Trophoblast cell (in vitro differentiated cells and primary cell): Measurements from ENCODE around the gene MRC2.

Source experiments
- DNase-seq, 2 donors: peaks; one replicate each; pipeline ENCODE4 v3.0.0-alpha.2; 2016
- H2AFZ ChIP-seq: 2 replicates; pipeline ENCODE4 v1.6.1; 2013; ENCODE audit warnings: low read length, moderate library complexity, mild to moderate bottlenecking; ENCODE audit not compliant: insufficient read depth, poor library complexity
- H2AK5ac ChIP-seq: 2 replicates; pipeline ENCODE4 v1.6.1; 2013; ENCODE audit warnings: mild to moderate bottlenecking, low read length
- H2BK120ac ChIP-seq: 2 replicates; pipeline ENCODE4 v1.6.1; 2013; ENCODE audit warnings: low read length, mild to moderate bottlenecking, moderate library complexity; ENCODE audit not compliant: insufficient read depth, poor library complexity
- H2BK12ac ChIP-seq: 2 replicates; pipeline ENCODE4 v1.6.1; 2013; ENCODE audit warnings: mild to moderate bottlenecking, low read length, moderate library complexity
- H2BK5ac ChIP-seq: 2 replicates; pipeline ENCODE4 v1.6.1; 2013; ENCODE audit warnings: low read length, low read depth, moderate library complexity, mild to moderate bottlenecking; ENCODE audit not compliant: poor library complexity
- H3K14ac ChIP-seq: 2 replicates; pipeline ENCODE4 v1.6.1; 2013; ENCODE audit warnings: mild to moderate bottlenecking, low read length
- H3K18ac ChIP-seq: 2 replicates; pipeline ENCODE4 v1.6.1; 2013; ENCODE audit warnings: mild to moderate bottlenecking, low read length
- H3K23ac ChIP-seq: 2 replicates; pipeline ENCODE4 v1.6.1; 2013; ENCODE audit warnings: low read length
- H3K27ac ChIP-seq: 2 replicates; pipeline ENCODE4 v1.5.1; 2013; ENCODE audit warnings: low read depth, mild to moderate bottlenecking, inconsistent platforms, low read length, moderate library complexity
- H3K27me3 ChIP-seq: 2 replicates; pipeline ENCODE4 v1.6.1; 2013; ENCODE audit warnings: inconsistent platforms, mild to moderate bottlenecking, low read length, moderate library complexity; ENCODE audit not compliant: insufficient read depth
- H3K36me3 ChIP-seq, 2 experiments: 1 replicate in 1 of 2; 2 replicates in 1 of 2; pipeline ENCODE4 v1.6.1; 2013; ENCODE audit warnings: low read length in 2 of 2, mild to moderate bottlenecking in 2 of 2, moderate library complexity in 1 of 2; ENCODE audit not compliant: insufficient read depth in 2 of 2, control insufficient read depth in 1 of 2
- H3K4ac ChIP-seq: 2 replicates; pipeline ENCODE4 v1.6.1; 2013; ENCODE audit warnings: low read depth, mild to moderate bottlenecking, low read length, moderate library complexity
- H3K4me1 ChIP-seq, 2 experiments: 1 replicate in 1 of 2; 2 replicates in 1 of 2; pipeline ENCODE4 v1.6.1; 2013; ENCODE audit warnings: low read length in 2 of 2, mild to moderate bottlenecking in 2 of 2, moderate library complexity in 1 of 2; ENCODE audit not compliant: insufficient read depth in 2 of 2, control insufficient read depth in 1 of 2
- H3K4me2 ChIP-seq: 2 replicates; pipeline ENCODE4 v1.6.1; 2013; ENCODE audit warnings: inconsistent platforms, mild to moderate bottlenecking, low read length, moderate library complexity
- H3K4me3 ChIP-seq: 2 replicates; pipeline ENCODE4 v1.5.1; 2013; ENCODE audit warnings: mild to moderate bottlenecking, low read depth, low read length, inconsistent platforms
- H3K79me1 ChIP-seq: one replicate; pipeline ENCODE4 v1.6.1; 2013; ENCODE audit warnings: low read length
- H3K79me2 ChIP-seq: 2 replicates; pipeline ENCODE4 v1.6.1; 2013; ENCODE audit warnings: low read length, mild to moderate bottlenecking; ENCODE audit not compliant: control insufficient read depth, insufficient read depth, poor library complexity
- H3K9ac ChIP-seq: 2 replicates; pipeline ENCODE4 v1.6.1; 2013; ENCODE audit warnings: mild to moderate bottlenecking, low read length
- H3K9me3 ChIP-seq: 2 replicates; pipeline ENCODE4 v1.6.1; 2013; ENCODE audit warnings: low read depth, mild to moderate bottlenecking, control low read depth, inconsistent platforms, low read length; ENCODE audit not compliant: insufficient read depth
- H4K12ac ChIP-seq: 2 replicates; pipeline ENCODE4 v1.6.1; 2013; ENCODE audit warnings: low read depth, mild to moderate bottlenecking, low read length, moderate library complexity
- H4K8ac ChIP-seq: 2 replicates; pipeline ENCODE4 v1.6.1; 2013; ENCODE audit warnings: low read depth, mild to moderate bottlenecking, low read length, moderate library complexity
- H4K91ac ChIP-seq: one replicate; pipeline ENCODE4 v1.6.1; 2013; ENCODE audit warnings: low read depth, mild to moderate bottlenecking, low read length, moderate library complexity
- WGBS: extraction: QIAGEN DNeasy Blood & Tissue Kit; methylation state at CpG from one replicate; pipeline ENCODE4 v1.1.7; 2013; ENCODE audit warnings: missing lambda C conversion rate; ENCODE audit not compliant: insufficient read length, insufficient coverage; ENCODE audit errors: extremely low coverage; 5-methylcytosine and 5-hydroxymethylcytosine counted together

Gene MRC2

GRCh38 chr17:62597920-62598319, 29.6 kb upstream of the MRC2 start:
- H3K14ac ChIP-seq, result no peak overlapping the region
- H3K27ac ChIP-seq, result no peak overlapping the region
- DNase-seq, result no peak
- H3K27me3 ChIP-seq, result no peaks in the 10 kb centered on the region
- H3K4ac ChIP-seq, result no peak overlapping the region
- no peak overlapping the region for H2AK5ac ChIP-seq
- H2BK120ac ChIP-seq, result no peak overlapping the region
- no peak overlapping the region for H3K9ac ChIP-seq
- no peak overlapping the region for H2BK12ac ChIP-seq
- H3K4me1 ChIP-seq, result peaks cover 0 to 2% of the 10 kb centered on the region in 2 experiments
- WGBS, result no CpG with 5 or more reads among the region's 2 CpGs
- H4K8ac ChIP-seq, result no peak overlapping the region
- H3K79me1 ChIP-seq, result no peaks in the 10 kb centered on the region
- no peak overlapping the region for H2AFZ ChIP-seq
- H3K4me2 ChIP-seq, result no peak overlapping the region
- H3K79me2 ChIP-seq, result no peaks in the 10 kb centered on the region
- no peak overlapping the region for H2BK5ac ChIP-seq
- no peak overlapping the region for H4K91ac ChIP-seq
- no peak overlapping the region for H4K12ac ChIP-seq
- H3K23ac ChIP-seq, result no peak overlapping the region
- peaks cover 18 to 24% of the 10 kb centered on the region in 2 experiments for H3K36me3 ChIP-seq
- peaks cover 2% of the 10 kb centered on the region for H3K9me3 ChIP-seq
- H3K4me3 ChIP-seq, result no peak overlapping the region
- no peak overlapping the region for H3K18ac ChIP-seq

GRCh38 chr17:62599964-62600657, 27.4 kb upstream of the MRC2 start:
- H2AFZ ChIP-seq, result no peak overlapping the region
- no peak overlapping the region for H3K4ac ChIP-seq
- H3K14ac ChIP-seq, result no peak overlapping the region

DNA sequence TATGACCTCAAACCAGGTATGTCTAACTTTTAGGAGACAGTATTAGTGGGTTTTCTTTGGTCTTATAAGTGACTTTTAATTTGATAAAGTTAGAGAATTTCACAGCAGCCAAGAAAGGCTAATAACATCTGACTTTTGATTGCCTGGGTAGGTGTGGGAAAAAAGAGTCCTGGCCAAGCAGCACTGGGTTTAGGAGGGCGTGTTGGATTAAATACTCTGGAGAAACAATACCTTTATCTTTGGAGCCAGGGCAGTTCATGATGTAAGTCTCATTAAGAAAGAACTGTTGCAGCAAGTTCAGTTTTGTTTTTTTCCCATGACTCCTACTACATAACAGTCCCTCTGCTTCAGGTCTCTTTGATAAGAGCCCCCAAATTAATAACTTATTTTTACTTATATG, 26.7 kb upstream of the MRC2 start:
- H3K9me3 ChIP-seq, result no peaks in the 10 kb centered on the region
- H3K4me1 ChIP-seq, result peaks cover 0 to 2% of the 10 kb centered on the region in 2 experiments
- H2BK120ac ChIP-seq, result no peak overlapping the region
- H3K79me2 ChIP-seq, result no peaks in the 10 kb centered on the region
- peaks cover 18 to 21% of the 10 kb centered on the region in 2 experiments for H3K36me3 ChIP-seq
- WGBS, result no CpG with 5 or more reads among the region's 1 CpG
- H3K27ac ChIP-seq, result no peak overlapping the region
- H4K8ac ChIP-seq, result no peak overlapping the region
- no peak for DNase-seq
- H4K12ac ChIP-seq, result no peak overlapping the region
- H3K23ac ChIP-seq, result no peak overlapping the region
- no peak overlapping the region for H3K18ac ChIP-seq
- H3K79me1 ChIP-seq, result no peaks in the 10 kb centered on the region
- H3K4me2 ChIP-seq, result no peak overlapping the region
- no peak overlapping the region for H2AFZ ChIP-seq
- no peak overlapping the region for H3K14ac ChIP-seq
- no peak overlapping the region for H3K4me3 ChIP-seq
- no peak overlapping the region for H2BK5ac ChIP-seq
- H3K9ac ChIP-seq, result no peak overlapping the region
- no peak overlapping the region for H2AK5ac ChIP-seq
- no peak overlapping the region for H4K91ac ChIP-seq
- no peak overlapping the region for H2BK12ac ChIP-seq
- H3K27me3 ChIP-seq, result no peaks in the 10 kb centered on the region
- H3K4ac ChIP-seq, result no peak overlapping the region

More at GRCh38 chr17:62599964-62600657, 27.4 kb upstream of the MRC2 start:
- Histone ChIP-seq H4K12ac (no peak overlapping the region), H2AK5ac (no peak overlapping the region), H2BK12ac (no peak overlapping the region), H3K4me1 (peaks cover 0 to 2% of the 10 kb centered on the region in 2 experiments), H3K4me3 (no peak overlapping the region), H3K4me2 (no peak overlapping the region), H3K36me3 (peaks cover 12 to 22% of the 10 kb centered on the region in 2 experiments), H2BK5ac (no peak overlapping the region), H2BK120ac (no peak overlapping the region), H3K18ac (no peak overlapping the region), H3K27ac (no peak overlapping the region), H3K27me3 (no peaks in the 10 kb centered on the region), H3K79me2 (no peaks in the 10 kb centered on the region), H3K79me1 (no peaks in the 10 kb centered on the region), H3K9me3 (no peaks in the 10 kb centered on the region), H4K91ac (no peak overlapping the region), H3K9ac (no peak overlapping the region), H4K8ac (no peak overlapping the region), H3K23ac (no peak overlapping the region)
- no CpG with 5 or more reads among the region's 6 CpGs for WGBS
- no peak for DNase-seq

DNA sequence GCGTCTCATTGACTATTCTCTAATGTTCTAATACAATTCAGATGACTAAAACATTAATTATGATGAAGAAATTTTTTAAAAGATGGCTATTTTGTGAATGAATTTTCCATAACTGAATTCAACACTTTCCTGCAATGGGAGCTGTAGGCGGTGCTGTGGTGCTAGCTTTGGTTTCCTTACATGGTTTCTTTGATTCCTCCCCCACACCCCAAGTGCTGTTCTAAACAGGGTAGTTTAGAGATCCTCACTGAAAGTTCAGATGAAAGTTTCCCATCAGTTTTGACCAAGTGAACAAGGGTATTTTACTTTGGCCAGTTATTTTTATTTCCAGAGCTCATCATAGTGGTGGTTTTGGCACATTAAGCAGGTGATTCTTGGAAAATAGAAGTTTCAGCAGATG, 26.0 kb upstream of the MRC2 start:
- Histone ChIP-seq H4K91ac (no peak overlapping the region), H3K27me3 (no peaks in the 10 kb centered on the region), H2BK120ac (no peak overlapping the region), H3K79me1 (no peaks in the 10 kb centered on the region), H3K4ac (no peak overlapping the region), H3K9me3 (no peaks in the 10 kb centered on the region), H3K36me3 (peaks cover 15 to 17% of the 10 kb centered on the region in 2 experiments), H2BK12ac (no peak overlapping the region), H3K27ac (no peak overlapping the region), H4K8ac (no peak overlapping the region), H4K12ac (no peak overlapping the region), H3K4me2 (no peak overlapping the region), H2AK5ac (no peak overlapping the region), H2AFZ (no peak overlapping the region), H3K9ac (no peak overlapping the region), H3K4me1 (peaks cover 0 to 2% of the 10 kb centered on the region in 2 experiments), H3K4me3 (no peak overlapping the region), H3K18ac (no peak overlapping the region), H3K23ac (no peak overlapping the region), H3K79me2 (no peaks in the 10 kb centered on the region), H3K14ac (no peak overlapping the region), H2BK5ac (no peak overlapping the region)
- WGBS, result no CpG with 5 or more reads among the region's 2 CpGs
- DNase-seq, result no peak
